Activated effector memory CD4-positive, alpha-beta T cell treated with anti-CD3 and anti-CD28 coated beads, Interleukin-2, amount 50 U/mL, for 16 hours (primary cell): ENCODE measurements around the gene HES7.
A peak's percentile ranks its signal among the peaks of the same experiment; 100 is the strongest.
"Not testable (repeated sequence)": the region's sequence is repeated elsewhere in the genome, so short reads cannot be mapped to it uniquely, and the experiment has no call there.

Experiments
- DNase-seq: peaks from one replicate; pipeline ENCODE4 v3.0.0-alpha.2; 2020

The HES7 gene

GRCh38 chr17:8095361-8095760 lies 28.5 kb downstream of the HES7 start:
- no peak for DNase-seq

- DNase-seq, result no peak
These were observed 32.7 kb downstream of the HES7 start for GRCh38 chr17:8091033-8091687.

- DNase-seq, result no peak
These were observed 34.2 kb downstream of the HES7 start for GRCh38 chr17:8089728-8090127.

DNA sequence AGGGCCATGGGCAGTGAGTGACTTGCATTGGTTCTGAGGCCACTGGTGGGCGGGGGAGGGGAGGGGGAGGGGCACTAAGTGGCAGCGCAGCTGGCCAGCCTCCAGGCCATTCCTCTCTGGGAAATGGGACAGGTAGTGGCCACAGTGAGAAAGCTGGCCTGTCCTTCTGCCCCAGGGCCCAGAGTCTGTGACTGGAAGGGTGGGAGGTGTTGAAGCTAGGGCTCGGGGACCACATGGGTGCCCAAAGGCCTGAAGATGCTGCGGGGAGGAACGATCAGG lies 36.0 kb downstream of the HES7 start:
- DNase-seq, result no peak

DNA sequence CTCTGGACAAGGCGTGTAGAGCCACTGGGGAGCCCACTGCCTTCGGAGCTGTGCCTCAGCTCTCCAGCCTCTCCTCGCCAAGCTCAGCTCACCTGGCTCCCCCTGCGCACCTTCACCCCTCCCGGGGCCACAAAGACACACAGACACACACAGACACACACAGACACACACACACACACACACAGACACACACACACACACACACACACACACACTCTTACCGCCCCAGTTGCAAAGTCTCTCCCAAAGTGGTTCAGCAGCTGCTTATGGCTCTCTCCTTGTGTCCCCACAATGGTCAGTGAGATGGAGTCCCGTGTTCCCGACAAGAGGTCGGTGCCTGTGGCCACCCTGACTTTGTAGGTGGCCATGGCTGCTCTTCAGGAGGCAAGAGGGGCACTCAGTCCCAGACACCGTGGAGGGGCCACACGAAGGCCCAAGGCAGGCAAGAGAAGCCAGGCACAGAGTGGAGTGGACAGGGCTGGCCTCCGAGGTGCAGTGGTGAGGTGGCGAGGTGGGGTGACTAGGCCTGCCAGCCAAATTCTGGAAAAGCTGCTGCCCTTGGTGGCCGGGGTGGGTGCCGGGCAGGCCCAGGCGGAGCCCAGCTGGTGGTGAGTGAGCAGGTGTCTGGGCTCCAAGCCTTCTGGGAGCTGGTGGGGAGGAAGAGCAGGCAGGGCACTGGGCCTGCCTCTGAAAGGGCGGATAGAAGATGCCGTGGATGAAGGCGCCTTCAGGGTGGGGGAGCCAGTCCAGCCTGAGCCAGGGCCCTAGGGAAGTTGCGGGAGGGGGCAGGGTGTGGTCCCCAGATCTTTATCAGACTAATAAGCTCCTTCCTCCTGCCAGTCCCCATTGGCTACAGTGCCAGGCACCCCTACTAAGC lies 36.6 kb downstream of the HES7 start, which contains the start of gene ALOX12B:
Gene ALOX12B, minus strand, starts transcription at position 642 of the 877 bp plus-strand sequence. Its CDS starts 274 bp downstream, at position 368.
- no peak for DNase-seq

- no peak for DNase-seq
These were observed 39.7 kb downstream of the HES7 start for GRCh38 chr17:8084250-8084649.

DNA sequence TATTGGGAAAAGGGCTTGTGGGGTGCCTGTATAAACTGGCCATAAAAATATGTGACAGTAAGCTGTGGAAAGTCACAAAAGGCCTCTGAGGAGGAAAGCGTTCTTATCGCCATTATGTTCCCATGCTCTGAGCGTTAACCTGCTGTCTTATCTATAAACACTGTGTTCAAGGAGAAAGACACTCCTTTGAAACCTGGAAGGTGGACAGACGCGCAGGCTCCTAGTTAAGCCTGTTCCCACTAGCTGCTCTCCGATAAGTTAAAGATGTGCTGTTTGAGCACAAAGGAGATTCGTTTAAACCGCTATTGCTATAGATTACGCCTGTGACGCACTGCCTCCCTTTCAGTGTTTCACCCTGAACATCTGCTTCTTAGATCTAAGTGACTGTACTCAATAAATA lies 41.6 kb downstream of the HES7 start:
- DNase-seq, result no peak

DNA sequence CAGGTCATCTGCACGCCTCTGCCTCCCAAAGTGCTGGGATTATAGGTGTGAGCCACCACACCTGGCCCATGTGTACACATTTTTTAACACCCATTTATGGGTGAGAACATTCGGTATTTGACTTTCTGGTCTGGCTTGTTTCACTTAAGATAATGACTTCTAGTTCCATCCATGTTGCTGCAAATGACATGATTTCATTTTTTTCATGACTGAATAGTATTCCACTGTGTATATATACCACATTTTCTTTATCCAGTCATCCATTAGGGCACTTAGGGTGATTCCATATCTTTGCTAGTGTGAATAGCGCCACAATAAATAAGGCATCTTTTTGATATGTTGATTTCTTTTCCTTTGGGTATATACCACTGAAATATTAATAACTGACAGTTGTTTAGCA lies 42.0 kb downstream of the HES7 start:
- DNase-seq, result no peak

- DNase-seq, result no peak
These were observed 43.1 kb downstream of the HES7 start for GRCh38 chr17:8080799-8081219.

- no peak for DNase-seq
These were observed 43.6 kb downstream of the HES7 start for GRCh38 chr17:8080208-8080798.

DNA sequence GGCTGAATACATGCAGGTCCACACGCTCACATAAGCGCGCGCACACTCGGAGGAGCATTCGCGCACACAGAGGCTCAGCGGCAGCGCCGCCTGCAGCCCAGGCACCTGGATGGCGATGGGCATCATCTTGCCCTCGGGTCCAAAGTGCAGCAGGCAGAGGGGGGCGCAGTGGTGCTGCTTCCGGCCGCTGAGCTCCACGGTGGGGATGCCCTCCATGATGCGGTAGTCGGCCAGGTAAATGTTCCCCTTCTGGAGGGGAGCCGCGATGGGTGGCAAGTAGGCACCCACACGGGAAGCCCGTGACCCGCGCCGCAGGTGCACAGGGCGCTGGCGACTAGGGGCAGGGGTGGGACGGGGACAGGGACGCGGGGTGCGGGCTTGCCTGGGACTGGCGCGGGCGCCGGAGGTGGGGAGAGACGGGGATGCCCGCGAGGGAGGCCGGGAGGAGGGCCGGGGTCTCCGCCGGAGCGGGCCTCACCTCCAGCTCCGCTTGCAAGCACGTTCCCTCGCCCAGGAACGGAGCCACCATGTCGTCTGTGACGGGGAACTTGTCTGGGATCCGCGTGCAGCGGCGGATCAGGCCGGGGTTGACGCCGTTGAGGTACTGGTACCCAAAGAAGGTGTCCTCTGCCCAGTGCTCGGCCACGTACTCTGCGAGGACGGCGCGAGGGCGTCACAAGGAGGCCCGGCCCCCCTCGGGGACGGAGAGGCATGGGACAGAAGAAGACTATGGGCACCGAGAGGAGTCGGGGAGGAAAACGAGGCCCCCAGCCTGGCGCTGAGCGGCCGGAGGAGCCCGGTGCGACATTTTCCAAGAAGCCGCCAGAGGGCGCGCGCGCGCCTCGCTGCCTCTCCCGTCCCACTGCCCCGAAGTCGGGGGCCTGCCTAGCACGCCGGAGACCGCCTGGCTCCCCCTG lies 44.4 kb downstream of the HES7 start:
- peak; percentile 91 for DNase-seq

GRCh38 chr17:8077939-8078338 lies 46.0 kb downstream of the HES7 start:
- not testable (repeated sequence) for DNase-seq

- DNase-seq, result no peak
These were observed 47.2 kb downstream of the HES7 start for GRCh38 chr17:8076502-8077266.

DNA sequence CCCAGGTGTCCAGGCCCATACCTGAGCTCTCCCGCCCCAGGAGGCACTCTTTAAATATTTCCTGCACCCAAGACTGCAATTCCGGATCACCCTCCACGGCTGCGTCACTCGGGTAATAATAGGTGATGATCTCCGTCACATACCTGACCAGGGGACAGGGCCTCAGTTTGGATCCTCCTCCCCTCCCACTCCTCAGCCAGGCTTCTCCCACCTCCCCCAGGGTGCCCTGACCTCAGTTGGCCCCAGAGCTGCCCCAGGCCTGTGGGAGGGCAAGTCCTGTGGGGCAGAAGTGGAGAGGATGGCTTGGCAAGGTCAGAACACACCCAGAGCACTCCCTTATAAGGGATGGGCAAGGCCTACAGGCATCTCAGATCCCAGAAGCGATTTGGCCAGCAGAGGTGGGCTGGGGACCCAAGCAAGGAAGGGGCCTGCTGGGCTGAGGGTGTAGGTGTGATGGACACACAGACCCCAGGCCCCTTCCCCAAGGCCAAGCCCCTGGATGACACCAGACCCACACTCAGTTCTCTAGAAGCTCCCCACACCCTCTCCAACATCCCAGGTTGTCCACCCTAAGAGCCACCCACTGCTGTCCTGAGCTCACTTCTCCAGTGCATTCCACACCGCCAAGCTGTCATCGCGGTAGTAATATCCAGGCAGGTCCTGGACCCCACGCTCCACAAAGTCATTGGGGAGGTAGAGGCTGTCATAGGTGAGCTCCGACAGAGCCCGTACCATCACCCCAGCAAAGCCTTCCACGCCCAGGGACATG lies 48.1 kb downstream of the HES7 start:
- DNase-seq, result no peak

- DNase-seq, result no peak
These were observed 48.8 kb downstream of the HES7 start for GRCh38 chr17:8075081-8075480.

DNA sequence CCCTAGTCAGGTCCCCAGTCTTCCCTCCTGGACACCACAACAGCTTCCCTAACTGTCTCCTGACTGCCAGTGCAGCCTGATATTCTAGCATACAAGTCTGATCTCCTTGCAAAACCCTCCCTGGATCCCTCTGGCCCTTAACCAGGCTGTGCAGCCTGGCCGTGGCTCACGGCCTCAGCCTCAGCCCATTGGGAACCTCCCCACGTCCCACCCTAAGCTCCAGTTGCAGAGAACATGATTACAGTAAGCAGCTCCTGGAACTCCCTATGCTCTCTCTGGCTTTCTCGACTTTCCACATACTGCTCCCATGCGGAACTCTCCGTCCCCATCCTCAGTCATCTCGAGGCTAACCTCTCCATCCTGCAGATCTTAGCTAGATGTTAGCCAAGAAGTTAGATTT lies 49.4 kb downstream of the HES7 start:
- no peak for DNase-seq

DNA sequence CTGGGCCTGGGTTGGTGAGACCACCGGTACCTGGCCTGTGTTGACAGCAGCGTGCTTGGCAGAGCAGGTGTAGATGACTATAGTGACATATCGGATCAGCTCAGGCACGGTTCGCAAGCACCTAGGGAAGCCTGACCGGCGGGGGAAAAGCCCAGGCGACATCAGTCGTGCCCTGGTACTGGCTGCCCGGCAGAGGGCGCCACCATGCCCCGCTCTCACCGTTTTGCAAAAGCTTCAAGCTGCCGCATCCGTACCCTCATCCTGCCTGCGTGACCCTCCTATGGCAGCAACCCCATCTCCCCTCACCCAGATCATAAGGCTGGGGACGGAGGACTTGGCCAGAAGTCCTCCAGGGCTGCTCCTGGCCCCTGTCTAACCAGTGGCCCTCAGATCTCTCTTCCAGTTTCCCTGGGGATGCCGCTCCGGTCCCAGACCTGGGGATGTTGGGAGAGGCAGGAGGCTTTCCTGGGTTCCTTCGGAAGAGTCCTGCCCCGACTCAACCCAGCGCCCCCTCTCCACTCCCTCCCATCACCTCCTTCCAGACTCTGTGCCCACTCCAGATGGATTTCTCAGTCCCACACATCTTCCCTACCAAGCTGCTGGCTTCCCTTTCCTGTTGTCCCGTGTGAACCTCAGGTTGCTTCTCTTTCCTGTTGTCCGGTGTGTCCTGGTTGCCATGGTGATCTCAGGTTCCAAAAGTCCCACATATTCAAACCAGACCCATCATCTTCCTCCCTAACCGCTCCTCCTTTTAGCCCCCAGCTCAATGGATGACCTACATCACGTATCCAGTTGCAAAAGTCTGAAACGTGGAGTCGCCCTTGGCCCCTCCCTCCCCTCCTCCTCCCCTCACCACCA lies 50.0 kb downstream of the HES7 start:
- DNase-seq, result peak; percentile 95

DNA sequence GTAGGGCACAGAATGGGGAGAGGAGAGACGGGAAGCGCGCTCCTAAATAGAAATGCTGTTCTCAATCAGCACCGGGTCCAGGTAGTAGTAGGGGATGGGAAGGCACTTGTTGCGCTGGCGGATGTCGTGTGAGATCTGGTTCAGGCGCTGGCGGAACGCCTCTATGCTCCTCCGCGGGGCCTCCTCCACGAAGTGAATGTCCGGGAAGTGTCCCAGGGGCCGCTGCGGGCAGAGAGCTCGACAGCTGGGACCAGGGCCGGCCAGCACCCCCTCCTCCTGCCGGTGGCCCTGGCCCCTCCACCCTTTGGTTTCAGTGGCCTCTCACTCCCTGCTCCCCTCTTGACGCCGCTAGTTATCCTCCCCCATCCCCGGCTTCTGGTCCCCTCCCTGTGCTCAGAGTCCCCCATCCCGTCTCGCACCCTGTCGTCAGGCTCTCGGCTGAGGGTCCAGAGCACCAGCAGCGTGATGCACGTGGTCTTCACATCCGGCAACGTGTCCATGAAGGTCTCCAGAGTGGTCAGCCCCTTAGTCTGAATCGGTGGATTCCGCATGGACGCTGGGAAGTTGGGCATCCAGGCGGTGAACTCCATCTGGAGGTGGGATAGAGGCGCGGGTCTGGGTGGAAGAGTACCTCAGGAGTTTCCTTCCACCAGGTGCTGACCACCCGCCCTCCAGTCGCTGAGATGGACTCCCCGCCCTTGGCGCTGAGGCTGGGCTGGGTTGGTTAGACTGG lies 51.0 kb downstream of the HES7 start:
- peak; percentile 74 for DNase-seq

GRCh38 chr17:8072341-8072728 lies 51.6 kb downstream of the HES7 start:
- DNase-seq, result no peak

DNA sequence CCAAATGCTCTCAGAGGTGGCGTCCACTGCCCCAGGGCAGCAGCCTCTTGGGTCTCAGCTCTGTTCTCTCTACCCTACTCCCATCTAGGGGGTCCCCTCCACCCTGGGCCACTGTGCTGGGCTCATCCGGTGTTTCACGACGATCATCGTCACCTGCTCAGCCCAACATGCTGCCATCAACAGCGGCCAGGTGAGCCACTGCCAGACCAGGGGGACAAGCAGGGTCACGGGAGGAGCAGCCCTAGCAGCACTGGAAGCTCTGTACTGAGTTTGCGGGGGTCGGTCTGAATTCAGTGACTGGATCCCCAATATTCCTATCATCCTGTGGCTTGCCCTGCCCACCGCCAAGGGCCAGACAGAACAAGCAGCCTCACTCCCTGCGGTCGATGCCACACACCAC lies 52.4 kb downstream of the HES7 start:
- DNase-seq, result no peak
